ENCODE data around the gene PIEZO1.
"Not testable (repeated sequence)": the region's sequence is repeated elsewhere in the genome, so short reads cannot be mapped to it uniquely, and the experiment has no call there.

DNA sequence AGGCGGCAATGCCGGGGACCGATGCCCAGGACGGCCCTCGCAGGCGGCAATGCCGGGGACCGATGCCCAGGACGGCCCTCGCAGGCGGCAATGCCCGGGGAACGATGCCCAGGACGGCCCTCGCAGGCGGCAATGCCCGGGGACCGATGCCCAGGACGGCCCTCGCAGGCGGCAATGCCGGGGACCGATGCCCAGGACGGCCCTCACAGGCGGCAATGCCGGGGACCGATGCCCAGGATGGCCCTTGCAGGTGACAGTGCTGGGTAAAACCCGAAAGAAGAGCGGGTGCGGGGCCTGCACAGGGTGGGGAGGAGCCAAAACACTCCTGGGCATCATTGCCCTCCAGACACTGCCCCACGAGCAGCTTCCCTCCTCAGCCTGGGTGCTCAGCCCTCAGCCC is 38.6 kb upstream of the PIEZO1 start:
- not testable (repeated sequence) for TF ChIP-seq CHD2 (IDR thresholded peaks at IDR 0.05; ENCODE audit: low read length, partially characterized antibody); EP300 (IDR thresholded peaks at IDR 0.05); ZC3H11A (IDR thresholded peaks at IDR 0.05)
- TF ChIP-seq, protein P1, sequence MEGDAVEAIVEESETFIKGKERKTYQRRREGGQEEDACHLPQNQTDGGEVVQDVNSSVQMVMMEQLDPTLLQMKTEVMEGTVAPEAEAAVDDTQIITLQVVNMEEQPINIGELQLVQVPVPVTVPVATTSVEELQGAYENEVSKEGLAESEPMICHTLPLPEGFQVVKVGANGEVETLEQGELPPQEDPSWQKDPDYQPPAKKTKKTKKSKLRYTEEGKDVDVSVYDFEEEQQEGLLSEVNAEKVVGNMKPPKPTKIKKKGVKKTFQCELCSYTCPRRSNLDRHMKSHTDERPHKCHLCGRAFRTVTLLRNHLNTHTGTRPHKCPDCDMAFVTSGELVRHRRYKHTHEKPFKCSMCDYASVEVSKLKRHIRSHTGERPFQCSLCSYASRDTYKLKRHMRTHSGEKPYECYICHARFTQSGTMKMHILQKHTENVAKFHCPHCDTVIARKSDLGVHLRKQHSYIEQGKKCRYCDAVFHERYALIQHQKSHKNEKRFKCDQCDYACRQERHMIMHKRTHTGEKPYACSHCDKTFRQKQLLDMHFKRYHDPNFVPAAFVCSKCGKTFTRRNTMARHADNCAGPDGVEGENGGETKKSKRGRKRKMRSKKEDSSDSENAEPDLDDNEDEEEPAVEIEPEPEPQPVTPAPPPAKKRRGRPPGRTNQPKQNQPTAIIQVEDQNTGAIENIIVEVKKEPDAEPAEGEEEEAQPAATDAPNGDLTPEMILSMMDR (IDR thresholded peaks at IDR 0.05), result not testable (repeated sequence)
- TF ChIP-seq, protein P2, sequence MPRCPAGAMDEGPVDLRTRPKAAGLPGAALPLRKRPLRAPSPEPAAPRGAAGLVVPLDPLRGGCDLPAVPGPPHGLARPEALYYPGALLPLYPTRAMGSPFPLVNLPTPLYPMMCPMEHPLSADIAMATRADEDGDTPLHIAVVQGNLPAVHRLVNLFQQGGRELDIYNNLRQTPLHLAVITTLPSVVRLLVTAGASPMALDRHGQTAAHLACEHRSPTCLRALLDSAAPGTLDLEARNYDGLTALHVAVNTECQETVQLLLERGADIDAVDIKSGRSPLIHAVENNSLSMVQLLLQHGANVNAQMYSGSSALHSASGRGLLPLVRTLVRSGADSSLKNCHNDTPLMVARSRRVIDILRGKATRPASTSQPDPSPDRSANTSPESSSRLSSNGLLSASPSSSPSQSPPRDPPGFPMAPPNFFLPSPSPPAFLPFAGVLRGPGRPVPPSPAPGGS (IDR thresholded peaks at IDR 0.05), result not testable (repeated sequence)
